SU-DHL-6 (cell line): ENCODE data around the gene TBC1D19.

Experiments used
- H2AFZ ChIP-seq: fragments of 200-600 bp; sonication (generic); 2 replicates; pipeline ENCODE4 v1.6.1; 2014; ENCODE audit warnings: low read depth, mild to moderate bottlenecking, moderate library complexity, mixed read lengths, antibody characterized with exemption, low read length; ENCODE audit not compliant: severe bottlenecking
- H3F3A ChIP-seq: fragments of 200-600 bp; shearing (Covaris generic); 2 replicates; pipeline ENCODE4 v1.6.0; 2016; ENCODE audit warnings: antibody characterized with exemption, mild to moderate bottlenecking; ENCODE audit not compliant: insufficient read depth
- H3K27ac ChIP-seq: fragments of 200-600 bp; sonication (generic); 2 replicates; pipeline ENCODE4 v1.5.1; 2016; ENCODE audit warnings: low read depth, mild to moderate bottlenecking, low read length, moderate library complexity, mixed read lengths
- H3K27me3 ChIP-seq: fragments of 200-600 bp; sonication (generic), shearing (Covaris generic); 2 replicates; pipeline ENCODE4 v1.6.0; 2014; ENCODE audit warnings: mild to moderate bottlenecking, low read length
- H3K36me3 ChIP-seq: fragments of 200-600 bp; sonication (generic); 2 replicates; pipeline ENCODE4 v1.6.1; 2014; ENCODE audit warnings: mild to moderate bottlenecking, low read length, mixed read lengths
- H3K4me2 ChIP-seq: fragments of 300-600, 200-600 bp; shearing (Covaris generic), sonication (generic); 2 replicates; pipeline ENCODE4 v1.6.0; 2014; ENCODE audit warnings: low read length, low read depth, mild to moderate bottlenecking; ENCODE audit not compliant: poor library complexity, severe bottlenecking
- H3K4me3 ChIP-seq: fragments of 200-600 bp; sonication (generic); 2 replicates; pipeline ENCODE4 v1.5.1; 2014; ENCODE audit warnings: antibody characterized with exemption, low read length, mild to moderate bottlenecking, mixed read lengths; ENCODE audit not compliant: insufficient read depth, poor library complexity, severe bottlenecking
- H3K79me2 ChIP-seq: fragments of 200-600 bp; sonication (generic); 2 replicates; pipeline ENCODE4 v1.6.1; 2014; ENCODE audit warnings: mild to moderate bottlenecking, low read length, moderate library complexity; ENCODE audit not compliant: insufficient read depth
- H3K9ac ChIP-seq: fragments of 200-600 bp; sonication (generic); 2 replicates; pipeline ENCODE4 v1.7.0; 2014; ENCODE audit warnings: mild to moderate bottlenecking, low read length
- H3K9me2 ChIP-seq: fragments of 200-600 bp; sonication (generic); replicated peaks from 2 replicates; pipeline ENCODE4 v1.6.1; 2014; ENCODE audit warnings: low read length; ENCODE audit not compliant: insufficient read depth
- H3K9me3 ChIP-seq: fragments of 200-600 bp; sonication (generic); 2 replicates; pipeline ENCODE4 v1.6.1; 2014; ENCODE audit warnings: low read length, mixed read lengths; ENCODE audit not compliant: insufficient read depth
- H4K20me1 ChIP-seq: fragments of 200-600 bp; sonication (generic); 2 replicates; pipeline ENCODE4 v1.6.1; 2014; ENCODE audit warnings: low read depth, mild to moderate bottlenecking, antibody characterized with exemption, low read length, moderate library complexity, mixed read lengths
- CTCF ChIP-seq: fragments of 200-600 bp; sonication (generic); IDR thresholded peaks from one replicate; pipeline ENCODE4 v1.5.1; 2017; ENCODE audit warnings: antibody characterized with exemption, mild to moderate bottlenecking, low read length, moderate library complexity; ENCODE audit not compliant: insufficient read depth, poor library complexity, severe bottlenecking
- EZH2phosphoT487 ChIP-seq: fragments of 200-600 bp; sonication (generic), shearing (Covaris generic); conservative IDR thresholded peaks from 2 replicates; pipeline ENCODE4 v1.6.1; 2018; ENCODE audit warnings: mild to moderate bottlenecking, antibody characterized with exemption, low read length, moderate library complexity, mixed read lengths

The TBC1D19 gene

GRCh38 chr4:26724534-26724933, 140.7 kb downstream of the TBC1D19 start:
- no peak overlapping the region for H3K9ac ChIP-seq

GRCh38 chr4:26726655-26727387, 142.9 kb downstream of the TBC1D19 start:
- Histone ChIP-seq H2AFZ (no peak overlapping the region), H3K27ac (no peak overlapping the region), H3K36me3 (no peaks in the 10 kb centered on the region), H3K9me2 (no peaks in the 10 kb centered on the region), H3K27me3 (no peaks in the 10 kb centered on the region), H3K9ac (no peak overlapping the region), H3K4me3 (no peak overlapping the region), H3K79me2 (no peaks in the 10 kb centered on the region), H4K20me1 (no peaks in the 10 kb centered on the region), H3K4me2 (no peak overlapping the region), H3K9me3 (no peaks in the 10 kb centered on the region), H3F3A (no peaks in the 10 kb centered on the region)
- TF ChIP-seq EZH2phosphoT487 (no peak), CTCF (no peak)

More at GRCh38 chr4:26724534-26724933, 140.7 kb downstream of the TBC1D19 start:
- Histone ChIP-seq H3K9me2 (no peaks in the 10 kb centered on the region), H3K4me3 (no peak overlapping the region), H3K36me3 (no peaks in the 10 kb centered on the region), H2AFZ (no peak overlapping the region), H3K4me2 (no peak overlapping the region), H3K79me2 (no peaks in the 10 kb centered on the region), H3K27ac (no peak overlapping the region), H3K9me3 (no peaks in the 10 kb centered on the region), H3K27me3 (no peaks in the 10 kb centered on the region), H3F3A (no peaks in the 10 kb centered on the region), H4K20me1 (no peaks in the 10 kb centered on the region)
- TF ChIP-seq EZH2phosphoT487 (no peak), CTCF (no peak)

- Histone ChIP-seq H3K27ac (no peak overlapping the region), H2AFZ (no peak overlapping the region), H4K20me1 (no peaks in the 10 kb centered on the region), H3K27me3 (no peaks in the 10 kb centered on the region), H3K9me2 (no peaks in the 10 kb centered on the region), H3F3A (no peaks in the 10 kb centered on the region), H3K4me3 (no peak overlapping the region), H3K9ac (no peak overlapping the region), H3K79me2 (no peaks in the 10 kb centered on the region), H3K9me3 (no peaks in the 10 kb centered on the region), H3K4me2 (no peak overlapping the region), H3K36me3 (no peaks in the 10 kb centered on the region)
- TF ChIP-seq CTCF (no peak), EZH2phosphoT487 (no peak)
These were observed 144.0 kb downstream of the TBC1D19 start for GRCh38 chr4:26727844-26728243.
